Measurements from ENCODE around the gene AXIN2. TPM values are rescaled to one million over a fixed set of nuclear protein-coding genes. Genes with fewer than 3 reads are reported as not detected.

AXIN2 gene
- total RNA-seq, 4 donors from 2014 or later = 9.8 to 36.9 (median 19.8) TPM

- Histone ChIP-seq H3K27ac (no peak overlapping the region), H3K36me3 (peaks cover 82% of the 10 kb centered on the region), H3K4me1 (peaks cover 6% of the 10 kb centered on the region), H3K27me3 (no peaks in the 10 kb centered on the region), H3K9me3 (no peaks in the 10 kb centered on the region), H3K4me3 (no peak overlapping the region)
- no peak for TF ChIP-seq POLR2A (IDR thresholded peaks at IDR 0.05)
- no peak for TF ChIP-seq POLR2AphosphoS5 (IDR thresholded peaks at IDR 0.05)
- no peak for TF ChIP-seq CTCF (IDR thresholded peaks at IDR 0.05)
- no peak for TF ChIP-seq EP300 (IDR thresholded peaks at IDR 0.05)
- WGBS = 95% methylated on average over 35 of the region's 35 CpGs
- DNase-seq (ENCODE audit: low spot score in 2 of 2) = no peak
Observed at GRCh38 chr17:65537343-65537844, 24.1 kb downstream of the AXIN2 start.

GRCh38 chr17:65536573-65537342 is 24.7 kb downstream of the AXIN2 start:
- DNase-seq (ENCODE audit: low spot score in 2 of 2) = no peak
- WGBS = 85% methylated on average over 35 of the region's 35 CpGs
- H3K4me3 ChIP-seq = no peak overlapping the region
- no peaks in the 10 kb centered on the region for H3K27me3 ChIP-seq
- H3K4me1 ChIP-seq = peaks cover 12% of the 10 kb centered on the region
- peaks cover 87% of the 10 kb centered on the region for H3K36me3 ChIP-seq
- no peaks in the 10 kb centered on the region for H3K9me3 ChIP-seq
- H3K27ac ChIP-seq = no peak overlapping the region
- no peak for TF ChIP-seq POLR2A (IDR thresholded peaks at IDR 0.05)
- TF ChIP-seq EP300 (IDR thresholded peaks at IDR 0.05) = no peak
- no peak for TF ChIP-seq CTCF (IDR thresholded peaks at IDR 0.05)
- TF ChIP-seq POLR2AphosphoS5 (IDR thresholded peaks at IDR 0.05) = no peak

- H3K4me3 ChIP-seq = no peak overlapping the region
- TF ChIP-seq CTCF (IDR thresholded peaks at IDR 0.05) = no peak
- TF ChIP-seq POLR2A (IDR thresholded peaks at IDR 0.05) = no peak
- no peak for TF ChIP-seq POLR2AphosphoS5 (IDR thresholded peaks at IDR 0.05)
- TF ChIP-seq EP300 (IDR thresholded peaks at IDR 0.05) = no peak
- H3K27ac ChIP-seq = no peak overlapping the region
- 83% methylated on average over 15 of the region's 17 CpGs for WGBS
- peaks cover 81% of the 10 kb centered on the region for H3K36me3 ChIP-seq
- H3K27me3 ChIP-seq = no peaks in the 10 kb centered on the region
- DNase-seq (ENCODE audit: low spot score in 2 of 2) = no peak
- H3K9me3 ChIP-seq = no peaks in the 10 kb centered on the region
- H3K4me1 ChIP-seq = peaks cover 20% of the 10 kb centered on the region
Observed at GRCh38 chr17:65535777-65536572, 25.5 kb downstream of the AXIN2 start.

GRCh38 chr17:65533852-65534457 is 27.5 kb downstream of the AXIN2 start:
- WGBS = 87% methylated on average over 9 of the region's 9 CpGs
- H3K9me3 ChIP-seq = no peaks in the 10 kb centered on the region
- TF ChIP-seq EP300 (IDR thresholded peaks at IDR 0.05) (no peak), POLR2AphosphoS5 (IDR thresholded peaks at IDR 0.05) (no peak), POLR2A (IDR thresholded peaks at IDR 0.05) (no peak), CTCF (IDR thresholded peaks at IDR 0.05) (no peak)
- no peak overlapping the region for H3K4me3 ChIP-seq
- H3K36me3 ChIP-seq = peaks cover 83% of the 10 kb centered on the region
- peaks cover 24% of the 10 kb centered on the region for H3K4me1 ChIP-seq
- no peaks in the 10 kb centered on the region for H3K27me3 ChIP-seq
- H3K27ac ChIP-seq = no peak overlapping the region
- peak in 1 of 2 donors; percentile 35 for DNase-seq (ENCODE audit: low spot score in 2 of 2)
